BE2C (cell line): Measurements from ENCODE around the gene NUBPL.
"Not testable (repeated sequence)": the region's sequence is repeated elsewhere in the genome, so short reads cannot be mapped to it uniquely, and the experiment has no call there.

Experiments used
- DNase-seq: peaks from one replicate; pipeline ENCODE4 v3.0.0-alpha.2; 2020
- H3K27me3 ChIP-seq: fragments of 250-450 bp; sonication (Bioruptor Pico); 2 replicates; pipeline ENCODE4 v1.5.1; 2020; ENCODE audit warnings: mild to moderate bottlenecking
- H3K36me3 ChIP-seq: fragments of 250-450 bp; sonication (Bioruptor Pico); 2 replicates; pipeline ENCODE4 v1.5.1; 2020; ENCODE audit warnings: mild to moderate bottlenecking
- H3K4me1 ChIP-seq: fragments of 250-450 bp; sonication (Bioruptor Pico); 2 replicates; pipeline ENCODE4 v1.5.1; 2020
- H3K4me3 ChIP-seq: 2 replicates; pipeline ENCODE4 v1.5.1; 2011; ENCODE audit warnings: low read depth, low read length
- H3K9me3 ChIP-seq: fragments of 250-450 bp; sonication (Bioruptor Pico); 2 replicates; pipeline ENCODE4 v1.5.1; 2020
- TF ChIP-seq, protein P1 (sequence below): IDR thresholded peaks from 2 replicates; pipeline ENCODE4 v1.5.1; 2012; ENCODE audit warnings: mild to moderate bottlenecking, low read depth, low read length

The NUBPL gene

DNA sequence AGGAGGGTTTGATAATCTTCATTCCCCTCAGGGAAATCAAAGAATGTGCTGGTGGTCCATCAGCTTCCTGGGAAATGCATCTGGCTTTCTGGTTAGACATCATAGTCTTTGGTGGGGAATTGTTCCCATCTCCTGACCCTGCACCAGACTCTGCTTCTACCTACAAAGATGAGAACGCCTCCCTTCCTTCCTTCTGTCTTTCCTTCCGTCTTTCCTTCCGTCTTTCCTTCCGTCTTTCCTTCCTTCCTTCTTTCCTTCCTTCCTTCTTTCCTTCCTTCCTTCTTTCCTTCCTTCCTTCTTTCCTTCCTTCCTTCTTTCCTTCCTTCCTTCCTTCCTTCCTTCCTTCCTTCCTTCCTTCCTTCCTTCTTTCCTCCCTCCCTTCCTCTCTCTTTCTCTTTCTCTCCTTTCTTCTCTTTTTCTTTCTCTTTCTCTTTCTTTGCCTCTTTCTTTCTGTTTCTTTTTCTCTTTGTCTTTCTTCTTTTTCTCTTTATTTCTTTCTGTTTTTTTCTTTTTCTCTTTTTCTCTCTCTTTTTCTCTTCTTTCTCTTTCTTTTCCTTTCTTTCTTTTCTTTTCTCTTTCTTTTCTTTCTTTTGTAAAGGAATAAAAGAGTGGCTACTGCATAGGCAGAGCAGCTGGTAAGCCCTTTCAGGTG lies 326.9 kb downstream of the NUBPL start:
- DNase-seq: no peak
- Histone ChIP-seq H3K36me3 (no peaks in the 10 kb centered on the region), H3K4me3 (no peak overlapping the region), H3K4me1 (no peaks in the 10 kb centered on the region), H3K27me3 (peaks cover 3% of the 10 kb centered on the region; the same call in 1 of the 2 replicates), H3K9me3 (no peaks in the 10 kb centered on the region)
- TF ChIP-seq, protein P1, sequence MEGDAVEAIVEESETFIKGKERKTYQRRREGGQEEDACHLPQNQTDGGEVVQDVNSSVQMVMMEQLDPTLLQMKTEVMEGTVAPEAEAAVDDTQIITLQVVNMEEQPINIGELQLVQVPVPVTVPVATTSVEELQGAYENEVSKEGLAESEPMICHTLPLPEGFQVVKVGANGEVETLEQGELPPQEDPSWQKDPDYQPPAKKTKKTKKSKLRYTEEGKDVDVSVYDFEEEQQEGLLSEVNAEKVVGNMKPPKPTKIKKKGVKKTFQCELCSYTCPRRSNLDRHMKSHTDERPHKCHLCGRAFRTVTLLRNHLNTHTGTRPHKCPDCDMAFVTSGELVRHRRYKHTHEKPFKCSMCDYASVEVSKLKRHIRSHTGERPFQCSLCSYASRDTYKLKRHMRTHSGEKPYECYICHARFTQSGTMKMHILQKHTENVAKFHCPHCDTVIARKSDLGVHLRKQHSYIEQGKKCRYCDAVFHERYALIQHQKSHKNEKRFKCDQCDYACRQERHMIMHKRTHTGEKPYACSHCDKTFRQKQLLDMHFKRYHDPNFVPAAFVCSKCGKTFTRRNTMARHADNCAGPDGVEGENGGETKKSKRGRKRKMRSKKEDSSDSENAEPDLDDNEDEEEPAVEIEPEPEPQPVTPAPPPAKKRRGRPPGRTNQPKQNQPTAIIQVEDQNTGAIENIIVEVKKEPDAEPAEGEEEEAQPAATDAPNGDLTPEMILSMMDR: no peak

DNA sequence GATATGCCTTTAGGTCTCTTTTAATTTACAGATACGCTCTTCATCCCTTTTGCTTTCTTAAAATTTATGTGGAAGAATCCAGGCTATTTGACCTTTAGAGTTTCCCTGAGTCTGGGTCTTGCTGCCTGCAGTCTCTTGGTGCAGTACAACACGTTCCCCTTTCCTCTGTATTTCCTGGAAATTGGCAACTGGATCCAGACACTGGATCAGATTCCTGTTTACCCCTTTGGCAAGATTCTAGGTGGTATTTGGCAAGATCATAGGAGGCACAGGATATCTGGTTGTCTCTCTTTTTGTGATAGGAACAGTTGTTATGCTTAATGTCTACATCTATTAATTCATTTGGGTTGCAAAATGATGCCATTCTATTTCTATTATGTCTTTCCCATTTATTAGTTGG lies 328.1 kb downstream of the NUBPL start:
- Histone ChIP-seq H3K4me3 (no peak overlapping the region), H3K36me3 (no peaks in the 10 kb centered on the region), H3K4me1 (no peaks in the 10 kb centered on the region), H3K9me3 (no peaks in the 10 kb centered on the region), H3K27me3 (peaks cover 3% of the 10 kb centered on the region; the same call in 1 of the 2 replicates)
- no peak for DNase-seq
- TF ChIP-seq, protein P1: no peak

DNA sequence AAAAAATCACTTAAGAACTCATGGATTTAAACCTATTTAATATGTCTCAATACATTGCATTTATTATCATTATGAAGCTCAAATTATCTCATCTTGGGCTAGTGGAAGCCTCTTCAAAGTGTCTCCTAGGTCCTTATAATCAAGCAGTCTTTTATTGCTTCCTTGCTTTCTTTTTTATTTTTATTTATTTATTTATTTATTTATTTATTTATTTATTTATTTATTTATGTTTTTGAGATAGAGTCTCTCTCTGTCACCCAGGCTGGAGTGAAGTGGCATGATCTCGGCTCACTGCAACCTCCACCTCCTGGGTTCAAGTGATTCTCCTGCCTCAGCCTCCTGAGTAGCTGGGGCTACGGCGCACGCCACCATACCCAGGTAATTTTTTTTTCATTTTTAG lies 329.0 kb downstream of the NUBPL start:
- not testable (repeated sequence) for H3K27me3 ChIP-seq, DNase-seq, H3K4me3 ChIP-seq, H3K36me3 ChIP-seq, H3K4me1 ChIP-seq, H3K9me3 ChIP-seq

DNA sequence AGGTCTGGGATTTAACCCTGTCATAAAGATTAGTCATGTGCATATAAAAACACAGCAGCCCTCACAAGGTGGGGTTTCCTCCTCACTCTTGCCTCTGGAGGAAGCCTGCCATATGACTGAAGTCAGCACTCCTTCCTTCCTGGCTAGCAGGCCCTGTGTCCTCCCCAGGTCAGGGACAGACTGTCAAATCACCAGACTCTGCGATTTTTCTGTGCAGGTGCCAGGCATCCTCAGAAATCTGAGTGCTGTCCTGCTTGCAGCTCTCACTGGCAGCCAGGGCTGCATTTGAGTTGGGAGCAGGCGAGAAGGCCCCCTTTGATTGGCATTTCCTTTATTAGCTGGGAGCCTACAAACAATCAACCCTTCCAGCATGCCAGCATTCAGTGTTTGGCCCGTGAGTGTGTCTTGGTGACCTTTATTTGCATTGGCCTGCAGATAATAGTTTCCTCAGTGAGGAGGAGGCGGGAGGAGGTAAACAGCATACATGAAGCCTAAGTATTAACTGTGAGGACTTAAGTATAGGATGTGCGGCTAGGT lies 332.1 kb downstream of the NUBPL start:
- no peak overlapping the region for H3K4me3 ChIP-seq
- H3K9me3 ChIP-seq: no peaks in the 10 kb centered on the region
- no peaks in the 10 kb centered on the region for H3K4me1 ChIP-seq
- TF ChIP-seq, protein P1: no peak
- H3K36me3 ChIP-seq: no peaks in the 10 kb centered on the region
- no peaks in the 10 kb centered on the region for H3K27me3 ChIP-seq
- no peak for DNase-seq

DNA sequence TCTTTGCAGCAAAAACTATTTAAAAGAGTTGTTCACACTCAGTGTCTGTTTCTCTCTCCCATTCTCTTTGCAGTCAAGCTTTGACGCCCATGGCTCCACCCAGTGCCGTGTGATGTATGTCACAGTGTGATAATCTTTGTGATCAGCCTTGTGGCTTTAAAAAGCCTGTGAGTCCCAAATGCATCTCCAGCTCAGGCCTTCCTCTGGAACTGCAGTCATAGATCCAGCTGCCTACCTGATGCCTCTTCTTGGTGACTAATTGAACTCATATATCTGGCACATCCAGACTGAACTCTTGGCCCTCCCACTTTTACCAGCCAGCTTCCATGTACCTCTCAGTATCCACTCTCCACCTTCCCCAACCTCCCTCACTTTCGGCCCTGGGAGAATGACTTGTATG lies 333.1 kb downstream of the NUBPL start:
- Histone ChIP-seq H3K4me3 (no peak overlapping the region), H3K9me3 (no peaks in the 10 kb centered on the region), H3K4me1 (no peaks in the 10 kb centered on the region), H3K27me3 (no peaks in the 10 kb centered on the region), H3K36me3 (no peaks in the 10 kb centered on the region)
- TF ChIP-seq, protein P1: no peak
- no peak for DNase-seq

DNA sequence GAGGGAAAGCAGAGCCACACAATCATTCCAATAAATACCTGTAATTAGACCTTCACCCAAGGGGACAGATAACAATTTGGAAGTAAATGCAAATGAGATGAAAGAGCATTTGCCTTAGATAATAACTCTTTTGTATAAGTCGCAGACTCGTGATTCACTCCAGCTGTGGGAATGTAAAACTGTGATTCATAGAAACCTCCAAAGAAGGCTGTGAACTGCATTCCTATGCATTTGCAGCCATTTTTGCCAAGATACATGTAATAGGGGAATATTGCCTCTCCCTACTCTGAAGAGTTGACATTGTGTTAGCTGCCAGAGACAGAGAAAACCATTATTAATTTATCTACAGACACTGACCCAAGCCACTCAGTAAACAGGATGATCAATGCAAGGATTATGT lies 334.0 kb downstream of the NUBPL start:
- DNase-seq: no peak
- TF ChIP-seq, protein P1: no peak
- H3K4me1 ChIP-seq: no peaks in the 10 kb centered on the region
- H3K27me3 ChIP-seq: no peaks in the 10 kb centered on the region
- H3K9me3 ChIP-seq: no peaks in the 10 kb centered on the region
- H3K4me3 ChIP-seq: no peak overlapping the region
- no peaks in the 10 kb centered on the region for H3K36me3 ChIP-seq
